HEK293 (cell line): Measurements from ENCODE around the gene GNA12.

Experiments
- TCF7L2 ChIP-seq: IDR thresholded peaks from 2 replicates; pipeline ENCODE4 v1.6.1; 2011; ENCODE audit warnings: low read depth, mild to moderate bottlenecking, inconsistent platforms, low read length, moderate library complexity, borderline replicate concordance
- YY1 ChIP-seq: fragments of 450-650 bp; formaldehyde crosslinking; IDR thresholded peaks from 2 replicates; pipeline ENCODE4 v1.5.1; 2018; ENCODE audit warnings: missing biosample characterization, missing genetic modification characterization
- ZBTB20 ChIP-seq: fragments of 450-650 bp; formaldehyde crosslinking; IDR thresholded peaks from 2 replicates; pipeline ENCODE4 v1.5.1; 2016; ENCODE audit warnings: missing biosample characterization, missing genetic modification characterization
- ZNF311 ChIP-seq: fragments of 450-650 bp; formaldehyde crosslinking; IDR thresholded peaks from 2 replicates; pipeline ENCODE4 v1.5.1; 2017; ENCODE audit warnings: missing biosample characterization, missing genetic modification characterization, borderline replicate concordance
- ZNF560 ChIP-seq: fragments of 450-650 bp; formaldehyde crosslinking; IDR thresholded peaks from 2 replicates; pipeline ENCODE4 v1.5.1; 2017; ENCODE audit warnings: missing biosample characterization, missing genetic modification characterization, borderline replicate concordance
- ZNF747 ChIP-seq: fragments of 450-650 bp; formaldehyde crosslinking; IDR thresholded peaks from 2 replicates; pipeline ENCODE4 v1.5.1; 2016; ENCODE audit warnings: missing biosample characterization, missing genetic modification characterization
- ZSCAN16 ChIP-seq: fragments of 450-650 bp; formaldehyde crosslinking; IDR thresholded peaks from 2 replicates; pipeline ENCODE4 v1.5.1; 2016; ENCODE audit warnings: missing biosample characterization, missing genetic modification characterization
- TF ChIP-seq, protein P1 (sequence below): fragments of 450-650 bp; formaldehyde crosslinking; IDR thresholded peaks from 2 replicates; pipeline ENCODE4 v1.5.1; 2016; ENCODE audit warnings: missing biosample characterization, missing genetic modification characterization
- TF ChIP-seq, protein P2 (sequence below): fragments of 450-650 bp; formaldehyde crosslinking; IDR thresholded peaks from 2 replicates; pipeline ENCODE4 v1.5.1; 2016; ENCODE audit warnings: missing biosample characterization, missing genetic modification characterization
- TF ChIP-seq, protein P3 (sequence below): fragments of 450-650 bp; formaldehyde crosslinking; IDR thresholded peaks from 2 replicates; pipeline ENCODE4 v1.5.1; 2016; ENCODE audit warnings: missing biosample characterization, missing genetic modification characterization

DNA sequence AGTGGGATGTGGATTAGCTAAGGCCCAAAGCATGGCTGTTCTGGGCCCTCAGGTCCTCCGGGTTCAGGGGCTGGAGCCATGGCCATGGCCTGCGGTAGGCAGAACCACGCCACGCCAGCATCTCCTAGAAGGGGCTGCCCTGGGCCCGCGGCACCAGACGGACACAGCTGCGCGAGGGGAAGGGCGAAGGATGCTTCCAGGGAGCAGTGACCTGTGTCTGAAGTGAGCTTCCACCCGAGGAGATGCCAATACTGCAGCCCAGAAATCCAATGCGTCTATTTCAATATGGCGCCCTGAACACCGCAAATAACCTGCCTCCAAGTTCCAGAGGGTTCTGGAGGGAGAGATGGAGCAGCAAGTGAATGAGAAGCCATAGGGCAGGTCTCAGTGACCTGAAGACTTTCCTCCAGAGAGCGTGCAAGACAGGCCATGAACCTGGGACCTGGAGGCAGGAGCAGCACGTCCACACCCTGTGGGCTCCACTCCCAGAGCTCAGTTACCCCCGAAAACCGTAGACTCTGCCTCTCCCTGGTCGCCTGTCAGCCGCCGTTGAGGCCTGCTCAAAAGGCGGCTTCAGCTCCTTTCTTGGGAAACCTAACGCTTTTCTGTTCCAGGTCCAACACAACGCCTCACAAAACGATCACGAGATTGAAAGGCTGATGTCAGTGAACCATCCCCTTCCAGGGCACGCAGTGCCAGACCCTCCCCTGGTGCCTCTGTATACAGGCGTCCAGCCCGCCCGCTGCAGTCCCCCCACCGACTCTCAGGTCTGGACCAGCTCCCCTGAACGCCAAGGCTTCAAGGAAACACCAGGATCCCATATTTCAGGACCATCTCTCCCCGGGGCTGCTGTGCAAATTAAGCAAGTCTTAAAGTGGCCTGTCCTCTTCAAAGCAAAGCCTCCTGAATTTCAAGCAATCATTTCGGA is 118.7 kb downstream of the GNA12 start:
- TF ChIP-seq, protein P1, sequence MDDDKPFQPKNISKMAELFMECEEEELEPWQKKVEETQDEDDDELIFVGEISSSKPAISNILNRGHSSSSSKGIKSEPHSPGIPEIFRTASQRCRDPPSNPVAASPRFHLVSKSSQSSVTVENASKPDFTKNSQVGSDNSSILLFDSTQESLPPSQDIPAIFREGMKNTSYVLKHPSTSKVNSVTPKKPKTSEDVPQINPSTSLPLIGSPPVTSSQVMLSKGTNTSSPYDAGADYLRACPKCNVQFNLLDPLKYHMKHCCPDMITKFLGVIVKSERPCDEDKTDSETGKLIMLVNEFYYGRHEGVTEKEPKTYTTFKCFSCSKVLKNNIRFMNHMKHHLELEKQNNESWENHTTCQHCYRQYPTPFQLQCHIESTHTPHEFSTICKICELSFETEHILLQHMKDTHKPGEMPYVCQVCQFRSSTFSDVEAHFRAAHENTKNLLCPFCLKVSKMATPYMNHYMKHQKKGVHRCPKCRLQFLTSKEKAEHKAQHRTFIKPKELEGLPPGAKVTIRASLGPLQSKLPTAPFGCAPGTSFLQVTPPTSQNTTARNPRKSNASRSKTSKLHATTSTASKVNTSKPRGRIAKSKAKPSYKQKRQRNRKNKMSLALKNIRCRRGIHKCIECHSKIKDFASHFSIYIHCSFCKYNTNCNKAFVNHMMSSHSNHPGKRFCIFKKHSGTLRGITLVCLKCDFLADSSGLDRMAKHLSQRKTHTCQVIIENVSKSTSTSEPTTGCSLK (tag by site-specific recombination): no peak
- TF ChIP-seq, protein P2, sequence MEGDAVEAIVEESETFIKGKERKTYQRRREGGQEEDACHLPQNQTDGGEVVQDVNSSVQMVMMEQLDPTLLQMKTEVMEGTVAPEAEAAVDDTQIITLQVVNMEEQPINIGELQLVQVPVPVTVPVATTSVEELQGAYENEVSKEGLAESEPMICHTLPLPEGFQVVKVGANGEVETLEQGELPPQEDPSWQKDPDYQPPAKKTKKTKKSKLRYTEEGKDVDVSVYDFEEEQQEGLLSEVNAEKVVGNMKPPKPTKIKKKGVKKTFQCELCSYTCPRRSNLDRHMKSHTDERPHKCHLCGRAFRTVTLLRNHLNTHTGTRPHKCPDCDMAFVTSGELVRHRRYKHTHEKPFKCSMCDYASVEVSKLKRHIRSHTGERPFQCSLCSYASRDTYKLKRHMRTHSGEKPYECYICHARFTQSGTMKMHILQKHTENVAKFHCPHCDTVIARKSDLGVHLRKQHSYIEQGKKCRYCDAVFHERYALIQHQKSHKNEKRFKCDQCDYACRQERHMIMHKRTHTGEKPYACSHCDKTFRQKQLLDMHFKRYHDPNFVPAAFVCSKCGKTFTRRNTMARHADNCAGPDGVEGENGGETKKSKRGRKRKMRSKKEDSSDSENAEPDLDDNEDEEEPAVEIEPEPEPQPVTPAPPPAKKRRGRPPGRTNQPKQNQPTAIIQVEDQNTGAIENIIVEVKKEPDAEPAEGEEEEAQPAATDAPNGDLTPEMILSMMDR (tag by site-specific recombination): no peak
- TF ChIP-seq ZNF747 (tag by site-specific recombination): no peak
- TF ChIP-seq, protein P3, sequence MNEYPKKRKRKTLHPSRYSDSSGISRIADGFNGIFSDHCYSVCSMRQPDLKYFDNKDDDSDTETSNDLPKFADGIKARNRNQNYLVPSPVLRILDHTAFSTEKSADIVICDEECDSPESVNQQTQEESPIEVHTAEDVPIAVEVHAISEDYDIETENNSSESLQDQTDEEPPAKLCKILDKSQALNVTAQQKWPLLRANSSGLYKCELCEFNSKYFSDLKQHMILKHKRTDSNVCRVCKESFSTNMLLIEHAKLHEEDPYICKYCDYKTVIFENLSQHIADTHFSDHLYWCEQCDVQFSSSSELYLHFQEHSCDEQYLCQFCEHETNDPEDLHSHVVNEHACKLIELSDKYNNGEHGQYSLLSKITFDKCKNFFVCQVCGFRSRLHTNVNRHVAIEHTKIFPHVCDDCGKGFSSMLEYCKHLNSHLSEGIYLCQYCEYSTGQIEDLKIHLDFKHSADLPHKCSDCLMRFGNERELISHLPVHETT (tag by site-specific recombination): no peak
- TF ChIP-seq ZNF311: no peak
- TF ChIP-seq YY1 (tag by site-specific recombination): no peak
- no peak for TF ChIP-seq ZBTB20 (tag by site-specific recombination)
- no peak for TF ChIP-seq ZSCAN16 (tag by site-specific recombination)
- TF ChIP-seq TCF7L2: no peak
- no peak for TF ChIP-seq ZNF560 (tag by site-specific recombination)
